Caco-2 (cell line): ENCODE results near the gene ERFE. TPM values are rescaled to one million over a fixed set of nuclear protein-coding genes. Genes with fewer than 3 reads are reported as not detected.

Source experiments
- BruUV-seq: library from RNA; stranded (reverse); fragments of 400-500 nt; replicated peaks from 2 replicates; lab custom pipeline; 2021; lab: Mats Ljungman, UMichigan
- CTCF ChIA-PET: fragments of 300-600 bp; sonication (Branson Sonifier 250); formaldehyde crosslinking; loops from one replicate; lab custom pipeline; 2022; ENCODE audit warnings: antibody characterized with exemption; lab: Charles Lee
- POLR2A ChIA-PET: fragments of 300-600 bp; sonication (Branson Sonifier 250); formaldehyde crosslinking; loops from one replicate; lab custom pipeline; 2022; ENCODE audit warnings: antibody characterized with exemption; lab: Charles Lee
- DNase-seq, 2 experiments: peaks; one replicate each; pipeline versions ENCODE4 v3.0.0 to v3.0.0-alpha.2; 2020 to 2022
- H3K27me3 ChIP-seq: replicated peaks from 2 replicates; pipeline ENCODE4 v1.6.0; 2011; ENCODE audit warnings: low read length; ENCODE audit not compliant: control insufficient read depth, insufficient read depth
- H3K36me3 ChIP-seq: 2 replicates; pipeline ENCODE4 v1.5.1; 2011; ENCODE audit warnings: low read length; ENCODE audit not compliant: control insufficient read depth, insufficient read depth
- H3K4me1 ChIP-seq: fragments of 250-450 bp; sonication (Bioruptor Pico); 2 replicates; pipeline ENCODE4 v1.5.1; 2020; ENCODE audit warnings: mild to moderate bottlenecking
- H3K4me3 ChIP-seq: 2 replicates; pipeline ENCODE4 v1.5.1; 2011; ENCODE audit warnings: low read depth, mild to moderate bottlenecking, control low read depth, low read length
- H3K9me3 ChIP-seq: fragments of 250-450 bp; sonication (Bioruptor Pico); 2 replicates; pipeline ENCODE4 v1.5.1; 2020; ENCODE audit warnings: mild to moderate bottlenecking, moderate library complexity
- H3K27ac Mint-ChIP-seq: one replicate; pipeline ENCODE4 v1.8.0; 2022; ENCODE audit warnings: mixed read lengths; ENCODE audit not compliant: unreplicated experiment
- H3K27me3 Mint-ChIP-seq: one replicate; pipeline ENCODE4 v1.8.0; 2022; ENCODE audit warnings: mixed read lengths; ENCODE audit not compliant: insufficient read depth, unreplicated experiment
- H3K36me3 Mint-ChIP-seq: one replicate; pipeline ENCODE4 v1.8.0; 2022; ENCODE audit warnings: mild to moderate bottlenecking, mixed read lengths; ENCODE audit not compliant: insufficient read depth, unreplicated experiment
- H3K4me1 Mint-ChIP-seq: one replicate; pipeline ENCODE4 v1.8.0; 2022; ENCODE audit warnings: low read depth, mixed read lengths; ENCODE audit not compliant: unreplicated experiment
- H3K4me3 Mint-ChIP-seq: one replicate; pipeline ENCODE4 v1.8.0; 2022; ENCODE audit warnings: mild to moderate bottlenecking, moderate library complexity, mixed read lengths; ENCODE audit not compliant: unreplicated experiment
- H3K9me3 Mint-ChIP-seq: one replicate; pipeline ENCODE4 v1.8.0; 2022; ENCODE audit warnings: mixed read lengths; ENCODE audit not compliant: unreplicated experiment
- CTCF ChIP-seq, 2 experiments: fragments of 200-600 bp in 1 of 2; IDR thresholded peaks; 1 replicate in 1 of 2; 2 replicates in 1 of 2; pipeline versions ENCODE4 v1.5.1 to v1.8.0; 2011 to 2022; ENCODE audit warnings: antibody characterized with exemption in 1 of 2, control low read depth in 1 of 2, inconsistent platforms in 1 of 2, low read depth in 1 of 2, low read length in 1 of 2, mild to moderate bottlenecking in 1 of 2, moderate library complexity in 1 of 2; ENCODE audit not compliant: insufficient read depth in 1 of 2, severe bottlenecking in 1 of 2, unreplicated experiment in 1 of 2
- intact Hi-C: fragments of 100-400 bp; cut with micrococcal nuclease; formaldehyde crosslinking; loops from one replicate; pipeline ENCODE4 v1.10.0; 2022; ENCODE audit not compliant: unreplicated experiment
- total RNA-seq: library from RNA; stranded (reverse); gene quantifications from 2 replicates; pipeline ENCODE4 v1.2.3, GENCODE V29; 2022

ERFE gene
- total RNA-seq, 1 experiment from 2014 or later, result 1.4 TPM

GRCh38 chr2:238149841-238150572 is 8.8 kb upstream of the ERFE start:
- H3K36me3 ChIP-seq, result no peaks in the 10 kb centered on the region
- H3K36me3 Mint-ChIP-seq, result peaks cover 4% of the 10 kb centered on the region
- H3K4me1 ChIP-seq, result no peaks in the 10 kb centered on the region
- CTCF ChIA-PET, result no interaction called here
- POLR2A ChIA-PET, result no interaction called here
- no peak for DNase-seq
- H3K4me1 Mint-ChIP-seq, result no peaks in the 10 kb centered on the region
- H3K4me3 ChIP-seq, result no peak overlapping the region
- no peaks in the 10 kb centered on the region for H3K9me3 ChIP-seq
- no peaks in the 10 kb centered on the region for H3K27me3 ChIP-seq
- no peaks in the 10 kb centered on the region for H3K27me3 Mint-ChIP-seq
- intact Hi-C loops, result loop anchor here (10.0 kb wide), 1 partner anchor 295 kb away; the partner anchor contains the start of gene RAMP1
- no peak overlapping the region for H3K27ac Mint-ChIP-seq
- BruUV-seq, result no TSS peak
- no peak for TF ChIP-seq CTCF (IDR thresholded peaks at IDR 0.05; ENCODE audit: insufficient read depth in 1 of 2, low read depth in 1 of 2, low read length in 1 of 2, severe bottlenecking in 1 of 2, unreplicated experiment in 1 of 2)
- H3K9me3 Mint-ChIP-seq, result no peaks in the 10 kb centered on the region
- H3K4me3 Mint-ChIP-seq, result no peak overlapping the region

- no peak for DNase-seq
- H3K36me3 Mint-ChIP-seq, result peaks cover 4% of the 10 kb centered on the region
- H3K4me3 Mint-ChIP-seq, result no peak overlapping the region
- H3K4me1 ChIP-seq, result no peaks in the 10 kb centered on the region
- no peaks in the 10 kb centered on the region for H3K4me1 Mint-ChIP-seq
- no peak overlapping the region for H3K4me3 ChIP-seq
- BruUV-seq, result no TSS peak
- no peak overlapping the region for H3K27ac Mint-ChIP-seq
- H3K9me3 Mint-ChIP-seq, result no peaks in the 10 kb centered on the region
- no peaks in the 10 kb centered on the region for H3K9me3 ChIP-seq
- ChIA-PET POLR2A (no interaction called here), CTCF (no interaction called here)
- H3K27me3 Mint-ChIP-seq, result no peaks in the 10 kb centered on the region
- intact Hi-C loops, result loop anchor here (10.0 kb wide), 1 partner anchor 296 kb away; the partner anchor contains the start of gene RAMP1
- no peak for TF ChIP-seq CTCF (IDR thresholded peaks at IDR 0.05; ENCODE audit: insufficient read depth in 1 of 2, low read depth in 1 of 2, low read length in 1 of 2, severe bottlenecking in 1 of 2, unreplicated experiment in 1 of 2)
- H3K36me3 ChIP-seq, result no peaks in the 10 kb centered on the region
- H3K27me3 ChIP-seq, result no peaks in the 10 kb centered on the region
Observed at GRCh38 chr2:238150686-238151085, 8.1 kb upstream of the ERFE start.

- no peak for TF ChIP-seq CTCF (IDR thresholded peaks at IDR 0.05; ENCODE audit: insufficient read depth in 1 of 2, low read depth in 1 of 2, low read length in 1 of 2, severe bottlenecking in 1 of 2, unreplicated experiment in 1 of 2)
- no peaks in the 10 kb centered on the region for H3K9me3 Mint-ChIP-seq
- no peaks in the 10 kb centered on the region for H3K4me1 Mint-ChIP-seq
- BruUV-seq, result no TSS peak
- Histone ChIP-seq H3K36me3 (no peaks in the 10 kb centered on the region), H3K4me1 (no peaks in the 10 kb centered on the region), H3K27me3 (no peaks in the 10 kb centered on the region), H3K4me3 (no peak overlapping the region), H3K9me3 (no peaks in the 10 kb centered on the region)
- H3K27me3 Mint-ChIP-seq, result no peaks in the 10 kb centered on the region
- H3K27ac Mint-ChIP-seq, result no peak overlapping the region
- DNase-seq, result no peak
- H3K36me3 Mint-ChIP-seq, result peaks cover 4% of the 10 kb centered on the region
- ChIA-PET POLR2A (no interaction called here), CTCF (no interaction called here)
- H3K4me3 Mint-ChIP-seq, result no peak overlapping the region
- intact Hi-C loops, result loop anchor here (10.0 kb wide), 1 partner anchor 296 kb away; the partner anchor contains the start of gene RAMP1
Observed at GRCh38 chr2:238151205-238151604, 7.6 kb upstream of the ERFE start.
